GM18520 (cell line): ENCODE data around the gene SS18.

Experiments
- ATAC-seq: cut with Tn5 transposase; IDR thresholded peaks from one replicate; pipeline ENCODE4 v1.9.1; 2021; ENCODE audit not compliant: unreplicated experiment

The SS18 gene

GRCh38 chr18:26003817-26004216 is 86.6 kb downstream of the SS18 start:
- ATAC-seq: no peak

GRCh38 chr18:26003356-26003755 is 87.1 kb downstream of the SS18 start:
- ATAC-seq: no peak

GRCh38 chr18:26002375-26002910 is 88.0 kb downstream of the SS18 start:
- ATAC-seq: no peak

DNA sequence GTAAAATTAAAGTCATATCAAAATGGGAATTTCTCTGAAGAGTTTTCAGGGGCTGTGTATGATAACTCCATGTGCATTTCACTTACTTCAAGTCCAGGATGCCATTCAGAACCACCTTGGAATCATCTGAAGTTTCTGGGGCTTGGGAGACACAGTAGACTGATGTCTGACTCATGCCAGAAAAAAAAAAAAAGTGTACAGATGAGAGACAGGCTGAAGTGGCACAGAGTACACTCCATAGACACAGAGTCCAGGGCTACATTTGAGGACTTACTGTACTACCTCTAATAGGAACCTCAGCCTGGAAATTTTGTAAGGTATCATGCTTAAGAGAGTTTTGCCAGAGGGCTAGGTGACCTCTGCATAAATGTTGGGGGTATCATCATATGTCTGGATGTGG is 92.0 kb downstream of the SS18 start:
- ATAC-seq: no peak

- ATAC-seq: no peak
Observed at GRCh38 chr18:25992566-25992965, 97.8 kb downstream of the SS18 start.

DNA sequence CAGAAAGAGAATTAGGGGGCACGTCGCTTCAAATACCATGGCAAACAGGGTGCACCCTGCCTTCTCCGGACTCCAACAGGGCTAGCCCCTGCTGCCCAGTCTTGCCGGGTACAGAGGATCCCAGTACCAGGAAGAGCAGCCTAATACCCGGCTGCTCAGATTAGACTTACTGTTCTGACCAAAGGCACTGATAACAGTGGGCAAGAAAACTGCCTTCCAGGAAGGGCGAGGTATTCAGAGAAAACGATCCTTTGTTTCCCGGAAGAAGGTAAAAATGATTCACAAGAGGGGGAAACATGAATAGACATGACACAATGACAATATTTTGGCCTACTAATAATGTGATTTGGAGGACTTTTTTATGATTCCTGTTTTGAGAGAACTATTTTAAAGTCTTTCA is 99.9 kb downstream of the SS18 start:
- ATAC-seq: no peak

DNA sequence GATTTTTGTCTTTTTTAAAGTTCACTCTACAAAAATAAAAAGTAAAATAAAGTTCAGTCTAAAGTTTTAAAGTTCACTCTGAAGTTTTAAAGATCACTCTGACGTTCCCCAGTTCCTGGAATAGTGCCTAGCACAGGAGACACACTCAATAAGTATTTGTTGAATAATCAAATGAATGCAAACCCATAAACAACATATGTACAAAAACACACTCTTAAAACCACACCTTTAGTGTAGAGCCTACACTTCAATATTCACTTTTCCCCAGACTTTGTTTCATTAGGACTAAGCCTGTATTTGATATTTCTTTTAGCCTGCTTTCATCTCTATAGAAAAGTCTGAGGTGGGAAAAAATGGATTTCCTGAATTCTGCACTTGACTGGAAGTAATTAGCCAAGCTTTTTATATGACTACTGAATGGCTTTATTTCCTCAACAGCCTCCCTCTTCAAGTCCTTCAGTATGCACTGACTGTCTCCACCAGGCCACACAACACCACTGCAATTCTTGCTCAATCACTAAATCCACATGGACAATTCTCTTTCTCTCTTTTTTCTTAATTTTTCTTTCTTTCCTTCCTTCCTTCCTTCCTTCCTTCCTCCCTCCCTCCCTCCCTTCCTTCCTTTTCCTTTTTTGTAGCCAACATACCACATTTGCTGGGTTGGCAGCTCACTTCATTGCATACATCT is 104.6 kb downstream of the SS18 start:
- no peak for ATAC-seq

GRCh38 chr18:25983730-25984129 is 106.7 kb downstream of the SS18 start:
- no peak for ATAC-seq

GRCh38 chr18:25982961-25983360 is 107.5 kb downstream of the SS18 start:
- no peak for ATAC-seq

GRCh38 chr18:25982153-25982552 is 108.3 kb downstream of the SS18 start:
- ATAC-seq: no peak

- no peak for ATAC-seq
Observed at GRCh38 chr18:25979369-25980040, 110.9 kb downstream of the SS18 start.

- ATAC-seq: no peak
Observed at GRCh38 chr18:25976554-25976953, 113.9 kb downstream of the SS18 start.

DNA sequence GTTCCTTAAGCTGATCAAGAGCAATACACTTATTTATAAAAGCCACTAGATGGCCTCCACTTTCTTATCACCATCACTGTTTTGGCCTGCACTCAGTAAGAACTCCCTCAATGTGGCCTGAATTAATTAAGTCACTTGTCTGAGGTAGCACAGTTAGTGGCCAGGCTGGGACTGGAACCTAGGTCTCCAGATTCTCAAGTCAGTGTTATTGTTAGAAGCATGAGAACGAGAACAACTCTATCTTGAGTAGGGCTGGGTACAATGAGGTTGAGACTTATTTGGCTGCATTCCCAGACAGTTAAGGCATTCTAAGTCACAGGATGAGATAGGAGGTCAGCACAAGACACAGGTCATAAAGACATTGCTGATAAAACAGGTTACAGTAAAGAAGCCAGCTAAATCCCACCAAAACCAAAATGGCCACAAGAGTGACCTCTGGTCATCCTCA is 115.8 kb downstream of the SS18 start:
- ATAC-seq: no peak
